Globus pallidus (tissue), 1 donor: ENCODE measurements around the gene NBEAL1.
"Not testable (repeated sequence)": the region's sequence is repeated elsewhere in the genome, so short reads cannot be mapped to it uniquely, and the experiment has no call there.

Experiments used
- DNase-seq: peaks from one replicate; pipeline ENCODE4 v3.0.0-alpha.2; 2015; ENCODE audit warnings: low spot score

Gene NBEAL1

GRCh38 chr2:203229674-203230073, 215.0 kb downstream of the NBEAL1 start:
- not testable (repeated sequence) for DNase-seq

DNA sequence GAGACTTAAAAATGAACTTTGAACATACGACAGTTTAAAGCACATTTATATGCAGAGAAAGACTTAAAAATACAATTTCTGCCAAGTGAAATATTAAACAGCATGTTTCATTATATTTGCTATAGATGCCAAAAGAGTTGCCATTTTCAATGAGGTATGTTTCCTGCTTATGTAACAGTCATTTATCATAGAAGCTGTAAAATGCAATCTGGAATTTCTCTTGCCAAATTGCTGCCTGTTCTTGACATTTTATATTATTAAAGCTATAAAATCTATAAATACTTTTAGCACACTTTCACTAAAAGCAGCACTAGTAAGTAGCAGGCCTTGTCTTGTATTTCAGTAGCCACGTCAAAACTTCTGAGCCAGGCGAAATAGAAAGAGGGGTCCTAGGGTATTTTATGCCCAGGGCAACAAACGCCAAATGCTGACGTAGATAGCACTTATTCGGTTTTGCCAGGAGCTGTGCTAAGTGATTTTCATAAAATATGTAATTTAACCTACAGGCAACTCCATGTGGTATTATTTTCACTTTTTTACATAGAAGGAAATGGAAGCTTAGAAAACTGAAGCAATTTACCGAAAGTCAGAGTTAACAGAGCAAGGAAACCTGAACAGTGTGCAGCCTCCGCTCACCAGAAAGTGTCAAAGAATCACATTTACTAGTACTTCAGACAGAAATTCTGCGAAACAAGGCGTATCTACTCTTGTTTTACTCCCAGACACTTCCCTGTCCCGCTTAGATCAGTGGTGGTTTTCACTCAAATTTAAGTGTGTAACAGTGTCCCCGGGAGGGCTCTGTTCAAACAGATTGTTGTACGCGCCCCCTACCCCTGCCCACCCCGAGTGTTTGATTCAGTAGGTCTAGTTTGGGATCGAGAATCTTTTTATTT, 222.9 kb downstream of the NBEAL1 start:
- DNase-seq: no peak

- no peak for DNase-seq
Observed at GRCh38 chr2:203238292-203238703, 223.6 kb downstream of the NBEAL1 start.

GRCh38 chr2:203238704-203239526, 224.2 kb downstream of the NBEAL1 start, which contains the start of gene CYP20A1:
Gene CYP20A1, plus strand, starts transcription at chr2:203239018. Its CDS starts 45 bp downstream, at chr2:203239063.
- DNase-seq: peak; percentile 94

DNA sequence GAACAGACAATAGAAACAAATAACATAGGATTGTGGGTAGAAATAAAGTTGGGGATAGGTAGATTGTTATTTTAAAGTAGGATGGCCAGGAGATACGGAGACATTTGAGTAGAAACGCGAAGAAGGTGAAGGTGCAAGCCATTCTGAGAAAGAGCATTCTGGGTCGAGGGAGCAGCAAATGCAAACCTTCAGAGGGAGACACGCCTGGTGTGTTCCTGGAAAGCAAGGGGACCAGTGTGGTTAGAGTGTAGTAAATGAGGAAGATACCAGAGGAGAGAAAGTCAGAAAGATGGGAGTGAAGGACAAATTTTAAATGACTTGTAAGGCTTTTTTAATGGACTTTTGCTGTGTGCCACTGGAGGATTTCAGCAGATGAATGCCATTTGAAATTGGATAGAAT, 225.8 kb downstream of the NBEAL1 start:
- DNase-seq: no peak

DNA sequence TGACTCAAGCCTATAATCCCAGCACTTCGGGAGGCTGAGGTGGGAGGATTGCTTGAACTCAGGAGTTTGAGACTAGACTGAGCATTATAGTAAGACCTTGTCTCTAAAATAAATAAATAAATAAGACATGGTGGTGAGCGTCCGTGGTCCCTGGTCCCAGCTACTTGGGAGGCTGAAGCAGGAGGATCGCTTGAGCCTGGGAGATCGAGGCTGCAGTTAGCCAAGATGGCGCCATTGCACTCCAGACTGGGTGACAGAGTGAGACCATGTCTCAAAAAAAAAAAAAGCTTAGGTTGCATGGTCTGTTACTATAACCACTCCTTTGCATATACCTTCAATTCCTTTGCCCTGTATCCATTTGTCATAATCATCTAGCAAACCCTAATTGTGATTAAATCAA, 227.8 kb downstream of the NBEAL1 start:
- DNase-seq: no peak

DNA sequence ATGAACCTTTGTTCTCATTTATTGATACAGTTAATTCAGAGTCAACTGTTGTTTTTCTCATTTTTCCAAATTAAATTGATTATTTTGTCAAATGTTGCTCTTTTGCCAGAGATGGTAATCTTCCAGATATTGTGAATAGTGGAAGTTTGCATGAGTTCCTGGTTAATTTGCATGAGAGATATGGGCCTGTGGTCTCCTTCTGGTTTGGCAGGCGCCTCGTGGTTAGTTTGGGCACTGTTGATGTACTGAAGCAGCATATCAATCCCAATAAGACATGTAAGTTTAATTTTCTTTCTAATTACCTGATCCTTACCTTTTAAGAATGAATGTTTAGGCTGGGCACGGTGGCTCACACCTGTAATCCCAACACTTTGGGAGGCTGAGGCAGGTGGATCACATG, 232.0 kb downstream of the NBEAL1 start:
- DNase-seq: no peak

DNA sequence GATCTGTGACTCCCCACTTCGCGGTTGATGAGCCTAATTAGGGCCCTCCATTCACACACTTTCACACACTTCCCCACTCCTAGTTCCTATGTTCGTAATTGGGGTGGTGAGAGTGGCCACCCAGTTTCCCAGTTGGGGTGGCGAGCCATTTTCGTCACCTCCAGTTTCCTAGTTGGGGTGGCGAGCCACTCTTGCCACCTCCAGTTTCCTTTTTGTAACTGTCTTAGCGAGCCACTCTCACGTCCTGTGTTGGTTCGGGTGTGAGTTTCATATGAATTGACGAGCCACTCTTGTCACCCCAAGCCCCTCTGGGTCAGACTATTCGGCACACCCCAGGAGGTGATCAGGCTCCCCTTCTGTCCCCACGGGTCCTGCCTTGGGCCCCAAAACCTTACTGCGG, 238.1 kb downstream of the NBEAL1 start:
- no peak for DNase-seq

- not testable (repeated sequence) for DNase-seq
Observed at GRCh38 chr2:203253422-203254095, 238.9 kb downstream of the NBEAL1 start.

GRCh38 chr2:203261326-203262159, 246.9 kb downstream of the NBEAL1 start:
- DNase-seq: no peak
